HTERT RPE-1 (cell line): ENCODE results near the gene NCAM2.
"Not testable (repeated sequence)": the region's sequence is repeated elsewhere in the genome, so short reads cannot be mapped to it uniquely, and the experiment has no call there.

Experiments used
- in situ Hi-C: fragments of 300-500 bp; cut with MboI; formaldehyde crosslinking; loops from 4 replicates; pipeline ENCODE4 v1.14.3; 2020; ENCODE audit warnings: low sequenced_read_pairs

Gene NCAM2

DNA sequence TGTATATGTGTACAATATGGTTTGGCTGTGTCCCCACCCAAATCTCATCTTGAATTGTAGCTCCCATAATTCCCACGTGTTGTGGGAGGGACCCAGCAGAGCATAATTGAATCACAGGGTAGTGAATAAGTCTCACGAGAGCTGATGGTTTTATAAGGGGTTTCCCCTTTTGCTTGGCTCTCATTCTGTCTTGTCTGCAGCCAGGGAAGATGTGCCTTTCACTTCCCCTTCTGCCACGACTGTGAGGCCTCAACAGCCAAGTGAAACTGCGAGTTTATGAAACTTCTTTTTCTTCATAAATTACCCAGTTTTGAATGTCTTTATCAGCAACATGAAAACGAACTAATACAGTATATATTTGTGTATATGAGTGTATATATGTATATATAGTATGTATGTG is 406.1 kb downstream of the NCAM2 start:
- in situ Hi-C loops: not testable (repeated sequence)

DNA sequence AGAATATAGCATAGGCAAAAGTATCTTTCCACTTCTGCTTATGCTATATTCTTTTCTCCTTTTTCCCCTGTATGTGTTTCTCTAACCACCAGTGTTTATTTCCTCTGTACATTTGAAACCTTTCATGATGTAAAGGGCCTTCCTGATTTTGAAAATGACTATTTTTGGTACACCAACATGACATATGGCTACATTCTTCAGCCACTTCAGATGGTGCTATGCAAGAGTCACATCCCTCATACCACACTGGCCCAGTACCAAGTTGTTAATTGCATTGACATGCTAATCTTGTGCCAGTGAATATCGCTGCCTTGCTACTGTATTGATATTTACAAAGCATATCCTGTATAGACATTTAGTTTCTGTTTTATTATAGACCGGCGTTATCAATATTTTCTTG is 408.7 kb downstream of the NCAM2 start:
- in situ Hi-C loops: no loop called here

DNA sequence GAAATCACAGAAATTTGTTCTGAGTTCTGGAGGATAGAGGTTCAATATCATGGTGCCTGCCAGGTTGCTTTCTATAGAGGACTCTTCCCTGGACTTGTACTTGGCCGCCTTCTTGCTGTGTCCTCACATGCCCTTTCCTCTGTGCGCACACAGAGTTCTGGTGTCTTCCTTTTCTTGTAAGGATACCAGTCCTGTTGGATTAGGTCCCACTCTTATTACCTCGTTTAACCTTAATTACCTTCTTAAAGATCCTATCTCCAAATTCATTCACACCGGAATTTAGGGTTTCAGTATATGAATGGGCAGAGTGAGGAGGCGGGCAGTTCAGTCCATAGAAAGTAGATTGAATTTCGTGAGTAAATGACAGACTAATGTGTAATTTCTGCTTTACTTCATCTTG is 413.9 kb downstream of the NCAM2 start:
- in situ Hi-C loops: no loop called here

DNA sequence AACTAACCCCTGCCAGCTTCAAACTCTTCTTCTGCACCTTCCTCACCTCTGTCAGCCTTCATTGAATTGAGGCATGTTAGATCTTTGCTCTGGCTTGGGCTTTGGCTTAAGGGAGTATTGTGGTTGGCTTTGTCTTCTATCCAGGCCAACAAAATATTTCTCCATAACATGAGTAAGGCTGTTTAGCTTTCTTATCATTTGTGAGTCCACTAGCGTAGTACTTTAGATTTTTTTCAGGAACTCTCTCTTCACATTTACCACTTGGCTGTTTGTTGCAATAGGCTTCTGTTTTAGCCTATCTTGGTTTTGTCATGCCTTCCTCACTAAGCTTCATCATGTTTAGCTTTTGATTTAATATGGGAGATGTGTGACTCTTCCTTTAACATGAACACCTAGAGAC is 417.5 kb downstream of the NCAM2 start:
- in situ Hi-C loops: no loop called here

DNA sequence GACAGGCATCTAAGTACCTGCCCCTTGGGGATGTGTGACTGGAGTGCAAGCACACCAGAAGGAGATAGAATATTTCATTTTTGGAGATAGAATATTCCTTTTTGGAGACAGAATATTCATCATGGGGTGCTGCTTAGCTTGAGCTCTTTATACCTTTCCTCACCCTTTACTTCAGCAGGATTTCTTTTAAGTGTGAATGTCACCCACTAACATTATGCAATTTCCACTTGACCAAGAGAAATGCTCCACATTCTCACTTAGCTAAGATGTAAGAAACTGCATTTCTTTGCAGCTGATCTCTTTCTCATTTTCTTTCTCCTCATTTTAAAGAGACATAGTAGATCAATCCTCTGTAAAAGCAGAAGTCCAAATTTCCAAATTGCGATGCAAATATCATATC is 436.7 kb downstream of the NCAM2 start:
- in situ Hi-C loops: no loop called here

DNA sequence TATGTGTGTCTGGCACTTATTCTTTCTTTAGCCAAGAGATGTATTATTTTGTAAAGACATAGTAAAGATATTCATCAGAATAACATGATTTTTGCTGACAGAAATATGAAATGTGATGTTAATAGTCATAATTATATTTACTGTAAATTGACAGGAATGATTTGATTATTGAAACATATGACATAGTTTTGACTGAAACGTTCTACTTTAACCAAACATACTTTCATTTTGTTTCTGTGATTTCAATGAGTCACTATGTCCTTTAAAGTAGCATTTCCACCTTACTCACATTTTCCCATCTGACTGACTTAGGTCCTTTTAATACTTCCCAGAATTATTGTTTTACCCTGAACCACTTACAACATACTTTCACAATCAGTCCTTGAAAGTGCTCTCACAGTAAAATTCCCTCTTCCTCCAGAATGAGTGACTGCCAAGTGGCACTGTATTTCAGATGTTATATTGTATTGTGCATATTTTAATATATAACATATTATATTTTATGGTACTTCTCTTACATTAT is 437.9 kb downstream of the NCAM2 start:
- in situ Hi-C loops: no loop called here

DNA sequence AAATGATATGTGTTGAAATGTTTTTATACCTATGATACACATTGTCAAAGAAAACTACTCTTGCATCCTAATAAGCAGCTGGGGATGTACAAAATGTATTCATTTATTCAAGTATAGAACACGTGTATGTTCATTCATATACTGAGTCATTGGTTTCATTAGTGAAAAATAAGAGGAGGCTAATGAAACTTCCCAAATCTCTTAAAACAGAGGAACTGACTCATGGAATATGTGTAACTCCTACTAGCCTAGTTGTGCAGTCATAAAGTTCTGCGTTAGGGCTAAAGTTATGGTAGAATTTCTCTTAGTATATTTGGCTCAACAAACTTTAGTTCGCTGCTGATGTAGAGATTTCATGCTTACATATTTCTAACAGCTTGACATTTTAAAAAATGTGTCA is 441.6 kb downstream of the NCAM2 start:
- in situ Hi-C loops: no loop called here

DNA sequence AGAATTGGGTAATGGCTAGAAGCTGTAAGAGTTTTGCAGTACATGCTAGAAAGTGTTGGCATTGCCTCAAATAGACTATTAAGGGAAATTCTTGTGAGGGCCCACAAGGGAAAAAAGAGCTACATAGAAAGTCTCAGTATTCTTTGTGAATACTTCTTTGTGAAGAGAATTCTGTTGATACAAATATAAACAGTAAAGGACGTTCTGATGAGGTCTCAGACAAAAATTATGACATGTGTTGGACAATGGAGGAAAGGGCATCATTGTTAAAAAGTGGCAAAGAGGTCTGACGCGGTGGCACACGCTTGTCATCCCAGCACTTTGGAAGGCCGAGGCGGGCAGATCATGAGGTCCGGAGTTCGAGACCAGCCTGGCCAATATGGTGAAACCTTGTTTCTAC is 458.9 kb downstream of the NCAM2 start:
- in situ Hi-C loops: no loop called here

DNA sequence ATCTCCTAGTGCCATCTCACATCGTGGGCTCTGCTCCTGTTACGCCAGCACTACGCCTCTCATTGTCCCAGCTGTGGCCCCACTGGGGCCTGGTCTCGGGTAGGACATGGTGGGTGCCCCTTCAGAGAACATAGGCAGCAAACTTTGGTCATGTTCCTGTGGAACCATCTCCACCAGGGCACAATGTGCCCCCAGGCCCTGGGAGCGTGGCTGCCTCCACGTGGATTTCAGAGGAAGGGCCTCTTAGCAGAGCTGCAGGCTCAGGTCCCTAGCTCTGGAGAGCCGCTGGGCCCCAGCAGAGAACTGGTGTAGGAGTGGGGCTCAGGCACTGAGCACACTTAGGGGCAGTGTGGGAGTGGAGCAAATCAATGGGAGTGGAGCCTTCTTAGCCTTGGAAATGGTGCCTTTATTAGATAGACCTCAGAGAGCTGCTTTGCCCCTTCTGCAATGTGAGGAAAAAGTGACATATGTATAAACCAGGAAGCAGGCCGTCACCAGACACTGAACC is 460.0 kb downstream of the NCAM2 start:
- in situ Hi-C loops: no loop called here

DNA sequence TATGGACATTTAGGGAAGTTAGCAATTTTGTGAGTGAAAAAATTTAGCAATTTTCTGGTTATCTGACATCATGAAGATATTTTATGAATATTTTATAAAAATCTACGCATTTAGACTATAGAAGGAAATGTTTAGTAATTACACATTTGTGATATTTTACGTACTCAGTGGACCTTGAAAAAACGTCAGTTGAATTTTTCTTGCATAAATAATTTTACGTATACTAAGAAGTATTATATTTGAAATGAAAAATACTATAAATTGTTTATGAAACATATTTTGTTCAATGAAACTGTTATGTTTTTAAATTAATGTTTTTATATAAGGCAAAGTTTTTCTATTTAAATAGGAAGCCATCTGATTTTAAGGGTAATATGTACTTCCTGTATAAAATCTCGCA is 462.8 kb downstream of the NCAM2 start:
- in situ Hi-C loops: no loop called here

DNA sequence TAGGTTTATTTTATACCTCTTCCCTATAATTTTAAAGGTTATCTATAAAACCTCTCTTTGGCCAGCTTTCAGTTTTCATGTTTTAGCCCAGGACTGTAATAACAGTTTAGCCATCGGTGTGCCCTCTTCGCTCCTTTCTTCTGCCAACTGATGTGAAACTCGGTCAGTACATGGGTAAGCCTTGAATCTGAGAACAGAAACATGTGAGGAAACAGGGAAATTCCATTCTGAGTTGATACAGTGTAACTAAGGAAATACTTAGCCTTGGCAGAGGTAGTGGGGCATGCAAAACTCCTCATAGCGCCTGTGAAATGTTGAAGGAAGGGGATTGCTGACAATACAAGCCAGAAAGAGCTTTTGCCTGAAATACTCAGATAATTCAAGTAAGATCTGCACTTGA is 465.2 kb downstream of the NCAM2 start:
- in situ Hi-C loops: no loop called here

DNA sequence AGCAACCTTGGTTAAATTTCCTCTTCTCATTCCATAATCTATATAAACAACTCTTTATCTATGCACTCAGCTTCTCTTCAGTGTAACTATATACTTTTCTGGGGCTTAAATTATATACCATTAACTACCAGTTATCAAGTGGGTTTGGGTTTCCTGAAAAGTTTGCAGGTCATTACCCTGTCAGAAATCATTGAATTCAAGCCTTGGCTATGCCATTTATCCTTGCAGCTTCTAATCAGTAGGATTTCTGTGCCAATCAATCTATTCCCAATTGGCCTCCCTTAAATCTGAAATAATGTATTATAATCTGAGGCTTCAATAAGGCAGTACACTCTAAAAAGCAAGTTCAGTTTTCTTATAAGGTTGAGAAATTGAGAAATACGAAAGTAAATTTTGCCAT is 466.5 kb downstream of the NCAM2 start:
- in situ Hi-C loops: no loop called here

DNA sequence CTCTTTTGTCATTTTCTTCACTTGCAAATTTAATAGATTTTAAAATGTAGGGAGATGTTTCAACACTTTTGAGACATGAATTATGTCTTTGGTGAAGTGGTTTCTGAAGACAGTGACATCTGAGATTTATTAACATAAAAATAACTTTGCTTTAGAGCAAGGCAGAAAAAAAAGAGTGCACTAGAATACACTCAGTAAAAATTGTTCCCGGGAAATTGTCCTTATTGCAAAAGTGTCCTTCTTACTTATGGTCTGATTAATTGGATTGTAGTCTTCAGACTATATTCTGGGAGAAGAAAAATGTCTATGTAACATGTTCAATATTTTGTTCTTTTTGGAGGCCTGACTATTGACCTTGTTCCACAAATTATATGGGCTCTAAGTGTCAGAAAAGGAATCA is 468.5 kb downstream of the NCAM2 start:
- in situ Hi-C loops: no loop called here

DNA sequence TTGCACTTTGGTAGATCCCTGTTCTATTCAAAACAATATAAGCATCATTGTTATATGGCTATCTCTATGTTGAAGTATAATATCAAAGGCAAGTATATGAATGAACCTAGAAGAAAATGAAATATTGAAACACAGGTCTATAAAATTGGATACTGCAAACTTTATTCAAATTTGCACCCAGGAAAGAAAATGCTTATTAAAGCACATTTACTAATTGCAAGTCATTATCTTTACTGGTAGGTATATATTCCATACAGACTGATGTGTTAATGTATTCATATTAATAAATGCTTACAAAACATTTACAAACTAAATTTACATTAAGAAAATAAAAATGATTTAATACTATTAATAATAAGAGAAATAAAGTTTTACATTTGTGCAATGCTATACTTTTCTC is 469.8 kb downstream of the NCAM2 start:
- in situ Hi-C loops: no loop called here

DNA sequence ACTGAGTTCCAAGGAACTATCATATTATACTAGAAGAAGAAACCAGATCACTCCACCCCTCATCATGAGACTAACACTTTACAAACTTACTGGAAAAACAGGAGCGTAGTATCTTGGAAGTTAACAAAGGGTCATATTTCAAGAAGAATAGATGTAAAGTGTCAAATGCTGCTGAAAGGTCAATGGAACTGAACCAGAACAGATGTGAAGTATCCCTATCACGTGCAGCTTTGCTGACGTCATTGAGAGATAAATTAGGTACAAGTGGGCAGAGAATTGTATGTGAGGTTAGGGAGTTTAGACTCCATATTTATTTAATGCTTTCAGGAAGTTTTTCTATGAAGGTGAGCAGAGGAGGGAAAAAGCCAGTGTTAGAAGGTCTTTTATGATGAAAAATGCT is 483.0 kb downstream of the NCAM2 start:
- in situ Hi-C loops: no loop called here

DNA sequence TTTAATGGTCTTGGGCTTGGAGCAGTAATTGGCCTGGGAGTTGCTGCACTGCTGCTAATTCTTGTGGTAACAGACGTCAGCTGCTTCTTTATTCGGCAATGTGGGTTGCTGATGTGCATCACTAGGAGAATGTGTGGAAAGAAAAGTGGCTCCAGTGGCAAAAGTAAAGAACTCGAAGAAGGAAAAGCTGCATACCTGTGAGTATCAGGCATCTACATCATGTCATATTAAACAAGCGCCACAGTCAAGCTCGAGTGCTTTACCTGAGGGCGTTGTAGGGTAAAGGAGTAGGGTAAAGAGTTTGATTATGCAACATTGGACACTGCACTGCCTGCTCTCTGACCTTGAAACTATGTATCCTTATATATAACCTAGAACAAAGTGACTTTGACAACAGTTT is 510.6 kb downstream of the NCAM2 start:
- in situ Hi-C loops: no loop called here

DNA sequence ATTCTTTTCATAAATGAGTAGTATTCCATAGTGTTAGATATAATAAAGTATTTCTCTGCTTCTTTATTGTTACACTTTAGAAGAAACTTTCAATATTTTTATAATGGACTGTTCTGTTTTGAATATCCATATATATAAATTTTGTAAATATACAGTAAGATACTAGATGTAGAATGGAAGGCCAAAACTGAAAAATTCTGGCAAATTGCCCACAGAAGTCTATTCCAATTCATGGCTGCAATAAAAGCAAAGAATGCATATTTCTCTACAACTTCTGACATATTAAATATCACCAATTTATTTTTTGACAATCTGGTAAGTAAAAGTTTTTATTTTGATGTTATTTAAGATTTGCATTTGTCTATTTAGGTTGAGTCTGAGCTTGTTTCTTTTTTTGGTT is 532.5 kb downstream of the NCAM2 start:
- in situ Hi-C loops: no loop called here

DNA sequence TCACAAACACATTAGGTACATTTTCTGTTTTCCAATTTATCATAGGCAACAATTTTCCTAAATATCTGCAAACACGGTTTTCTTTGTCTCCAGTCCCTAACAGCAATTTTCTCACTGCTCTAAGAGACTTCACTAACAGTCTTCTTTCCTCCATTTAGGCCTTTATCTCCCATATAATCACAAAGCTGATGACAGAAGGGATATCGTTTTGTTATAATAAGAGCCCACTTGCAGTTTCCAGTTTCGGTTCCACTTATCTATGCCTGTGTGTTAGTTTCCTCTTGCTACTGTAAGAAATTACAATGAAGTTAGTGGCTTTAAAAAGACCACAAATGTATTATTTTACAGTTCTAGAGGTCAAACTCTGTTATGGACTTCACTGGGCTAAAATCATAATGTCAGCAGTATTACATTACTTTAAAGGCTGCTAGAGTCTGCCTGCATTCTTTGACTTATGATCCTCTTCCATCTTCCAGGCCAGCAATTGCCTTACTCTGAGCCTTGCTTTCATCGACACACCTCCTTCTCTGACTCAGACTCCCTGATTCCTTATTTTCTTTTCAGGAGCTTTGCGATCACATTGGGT is 549.3 kb downstream of the NCAM2 start:
- in situ Hi-C loops: no loop called here

DNA sequence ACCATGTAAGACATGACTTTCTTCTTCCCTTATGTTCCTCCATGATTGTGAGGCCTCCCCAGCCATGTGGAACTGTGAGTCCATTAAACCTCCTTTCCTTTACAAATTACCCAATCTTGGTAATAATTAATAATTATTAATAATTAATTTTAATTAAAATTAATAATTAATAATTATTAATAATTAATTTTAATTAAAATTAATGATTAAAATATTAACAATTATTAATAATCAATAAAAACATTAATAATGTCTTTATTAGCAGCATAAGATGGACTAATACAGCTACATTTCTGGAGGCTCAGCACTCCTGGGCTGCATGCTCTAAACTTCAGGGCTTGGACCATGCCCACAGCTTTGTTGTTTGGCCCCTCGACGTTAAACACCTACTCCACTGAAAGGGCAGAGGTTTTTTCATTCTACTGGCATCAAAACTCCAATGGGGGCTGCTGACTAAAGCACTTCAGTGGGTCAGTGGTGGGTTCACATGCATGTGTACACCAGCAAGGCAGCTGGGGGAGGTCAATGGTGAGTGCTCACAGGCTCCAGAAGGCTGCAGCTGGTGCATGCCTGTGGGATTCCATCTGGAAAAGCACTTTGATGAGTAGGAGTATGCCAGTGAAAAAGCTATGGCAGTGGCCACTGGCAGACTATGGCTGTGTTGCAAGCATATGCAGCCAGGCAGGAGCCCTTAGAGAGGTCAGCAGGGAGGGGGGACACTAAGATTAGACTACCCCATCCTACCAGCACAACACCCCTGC is 561.3 kb downstream of the NCAM2 start:
- in situ Hi-C loops: no loop called here
